ENCODE results near the gene GALNT7. TPM values are rescaled to one million over a fixed set of nuclear protein-coding genes. Genes with fewer than 3 reads are reported as not detected.

Gene GALNT7
- total RNA-seq, 1 donor from 2014 or later: 4.6 TPM

DNA sequence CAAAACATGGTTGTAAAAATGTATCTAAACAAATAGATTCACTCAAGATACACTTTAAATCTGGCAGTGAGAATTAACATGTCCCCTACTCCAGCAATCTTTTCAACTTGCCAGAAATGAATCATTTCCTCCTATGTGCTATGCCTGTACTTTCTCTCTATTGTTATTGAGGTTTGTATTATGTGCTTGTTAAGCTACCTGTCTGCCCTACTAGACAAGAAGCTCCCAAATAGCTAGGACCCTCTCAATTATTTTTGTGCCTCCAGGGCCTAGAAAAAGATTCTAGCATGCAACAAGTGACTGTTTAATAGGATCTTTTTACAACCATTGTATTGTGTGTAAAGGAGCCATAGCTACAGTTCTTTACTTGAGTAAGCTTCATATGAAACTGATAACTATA, 198.7 kb downstream of the GALNT7 start:
- DNase-seq (no peak), ATAC-seq (no peak)
- intact Hi-C loops (cut with micrococcal nuclease): no loop called here

DNA sequence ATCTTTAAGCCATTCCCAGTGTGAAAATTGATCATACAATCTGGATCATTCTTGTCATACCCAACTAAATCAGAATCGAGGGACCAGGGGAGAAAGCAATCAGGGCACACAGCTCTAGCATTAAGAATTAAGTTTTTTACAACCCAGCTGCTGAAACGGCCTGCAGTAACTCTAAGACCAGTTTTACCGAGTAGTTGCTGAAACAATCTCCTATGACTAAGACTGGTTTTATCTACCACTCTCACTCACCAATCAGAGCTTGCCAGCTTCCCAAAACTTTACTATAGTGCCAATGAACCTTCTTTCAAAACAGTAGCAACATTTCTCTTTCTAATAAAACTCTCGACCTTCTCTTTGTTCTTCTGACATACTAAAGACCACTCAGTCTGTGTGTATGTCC, 199.3 kb downstream of the GALNT7 start:
- intact Hi-C loops (cut with micrococcal nuclease): no loop called here
- no peak for ATAC-seq
- no peak for DNase-seq

DNA sequence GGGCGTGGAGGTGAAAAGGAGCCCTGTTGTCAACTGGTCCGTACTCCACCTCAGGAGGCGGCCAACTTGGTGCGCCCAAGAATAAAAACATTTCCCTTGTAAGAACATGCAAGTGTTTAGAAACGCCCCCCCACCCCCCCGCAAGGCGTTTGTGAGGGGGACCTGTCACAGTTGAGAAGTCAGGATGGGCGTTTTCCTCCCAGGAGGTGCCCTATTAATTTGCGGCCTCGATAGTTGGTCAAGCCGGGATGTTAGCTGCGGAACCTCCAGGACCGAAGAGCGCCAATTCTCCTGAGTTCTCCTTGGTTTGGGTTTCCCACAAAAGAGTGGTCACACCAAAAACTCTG, 201.5 kb downstream of the GALNT7 start:
- DNase-seq: peak; percentile 77
- ATAC-seq: peak; percentile 18
- intact Hi-C loops (cut with micrococcal nuclease): loop anchor here (1.0 kb wide), 1 partner anchor 36 kb away; the partner anchor contains the start of gene HMGB2

DNA sequence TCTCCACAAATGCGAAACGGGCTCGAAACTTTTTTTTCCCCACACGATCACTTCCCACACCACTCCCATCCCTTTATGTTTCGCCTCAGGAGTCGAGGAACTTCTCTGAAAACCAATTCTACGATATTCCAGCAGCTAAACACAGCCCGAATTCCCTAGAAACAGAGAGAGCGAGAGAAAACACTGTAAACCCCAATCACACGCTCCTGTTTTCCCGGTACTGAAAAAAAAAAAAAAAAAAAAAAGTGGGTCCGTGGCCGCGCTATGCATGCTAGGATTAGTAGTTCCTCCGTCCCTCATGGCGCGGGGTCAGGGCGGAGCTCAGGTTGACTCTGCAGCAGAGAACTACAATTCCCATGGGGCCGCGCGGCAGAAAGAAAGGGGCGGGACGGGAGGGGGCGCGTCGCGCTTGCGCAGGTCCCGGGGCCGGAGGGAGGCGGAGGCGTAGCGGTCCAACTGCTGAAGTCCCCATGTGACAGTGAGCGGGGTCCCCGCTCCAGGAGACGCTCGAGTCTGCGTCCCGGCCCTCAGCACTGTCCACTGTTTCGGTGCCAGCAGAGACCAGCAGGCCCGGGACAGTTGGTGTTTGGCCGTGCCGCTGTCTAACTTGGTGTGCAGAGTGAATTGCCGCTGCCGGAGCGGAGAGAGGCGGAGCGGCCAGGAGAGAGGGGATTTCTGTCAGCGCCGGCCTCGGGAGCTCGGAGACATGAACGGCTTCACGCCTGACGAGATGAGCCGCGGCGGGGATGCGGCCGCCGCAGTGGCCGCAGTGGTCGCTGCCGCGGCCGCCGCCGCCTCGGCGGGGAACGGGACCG, 202.1 kb downstream of the GALNT7 start, which contains the start of gene SAP30:
Gene SAP30, plus strand, starts transcription at position 478 of the 815 bp plus-strand sequence. Its CDS starts 229 bp downstream, at position 707.
- ATAC-seq (peak; percentile 96), DNase-seq (peak; percentile 99)
- intact Hi-C loops (cut with micrococcal nuclease): loop anchor here (1.0 kb wide), 1 partner anchor 36 kb away; the partner anchor contains the start of gene HMGB2

DNA sequence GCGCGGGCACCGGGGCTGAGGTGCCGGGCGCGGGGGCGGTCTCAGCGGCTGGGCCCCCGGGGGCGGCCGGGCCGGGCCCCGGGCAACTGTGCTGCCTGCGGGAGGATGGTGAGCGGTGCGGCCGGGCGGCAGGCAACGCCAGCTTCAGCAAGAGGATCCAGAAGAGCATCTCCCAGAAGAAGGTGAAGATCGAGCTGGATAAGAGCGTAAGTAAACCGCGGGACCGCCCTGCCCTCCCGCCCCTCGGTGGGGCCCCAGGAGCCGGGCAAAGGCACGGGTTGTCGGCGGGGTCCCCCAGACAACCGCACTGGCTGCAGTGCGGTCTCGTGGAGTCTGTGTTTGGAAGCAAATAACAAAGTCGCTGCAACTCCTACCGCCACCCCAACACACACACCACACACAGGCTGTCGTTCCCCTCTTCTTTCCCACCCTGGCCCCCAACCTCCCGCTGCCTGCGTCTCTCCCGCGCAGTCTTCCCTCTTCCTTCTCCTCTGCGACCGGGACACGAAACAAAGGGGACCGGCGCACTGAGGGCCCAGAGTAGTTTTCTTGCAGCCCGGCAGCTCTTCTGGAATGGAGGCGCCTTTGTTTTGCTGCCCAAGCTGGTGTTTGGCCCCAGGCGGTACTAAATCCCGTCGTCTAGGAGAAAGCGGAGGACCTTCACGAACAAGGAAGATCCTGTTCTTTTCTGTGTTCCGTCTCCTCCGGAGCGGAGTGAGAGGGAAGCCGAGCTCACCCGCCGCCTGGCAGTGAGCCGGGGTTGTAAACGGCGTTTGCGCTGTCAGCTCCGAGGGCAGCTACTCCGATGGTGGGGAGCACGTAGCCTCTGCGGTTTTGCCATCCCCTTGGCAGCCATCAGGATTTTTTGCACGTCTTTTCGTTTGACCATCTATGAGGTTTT, 202.9 kb downstream of the GALNT7 start:
- ATAC-seq (peak; percentile 27), DNase-seq (peak; percentile 87)
- intact Hi-C loops (cut with micrococcal nuclease): no loop called here

Small RNAs within 50 kb of the gene (microRNA-seq; reads per million reads assigned to microRNA genes)
- gene MIR548T (ENCODE audit: borderline number of aligned reads): not detected

Other genes starting within 250 kb of the GALNT7 start
- 38.8 TPM for gene HMGB2, start 165.5 kb downstream of the GALNT7 start, total RNA-seq
- gene SAP30, start 202.1 kb downstream of the GALNT7 start, total RNA-seq: 15.1 TPM
- 0.35 TPM for gene SCRG1, start 230.3 kb downstream of the GALNT7 start, total RNA-seq

All from left ventricle myocardium superior (tissue), 1 donor.